ENCODE results near the gene SKAP2. TPM values are rescaled to one million over a fixed set of nuclear protein-coding genes. Genes with fewer than 3 reads are reported as not detected.

SKAP2 gene
- total RNA-seq, 2 donors from 2014 or later, result 3.3 to 3.4 TPM

GRCh38 chr7:26698806-26699205 is 165.6 kb downstream of the SKAP2 start:
- Mint-ChIP-seq H3K4me3 (no peak overlapping the region), H3K36me3 (ENCODE audit: low read depth) (no peaks in the 10 kb centered on the region), H3K4me1 (no peaks in the 10 kb centered on the region), H3K27me3 (ENCODE audit: insufficient read depth) (peaks cover 3% of the 10 kb centered on the region), H3K9me3 (no peaks in the 10 kb centered on the region), H3K27ac (no peak overlapping the region)
- Histone ChIP-seq H3K4me1 (ENCODE audit: control insufficient read depth, insufficient read depth, low read length) (no peaks in the 10 kb centered on the region), H3K36me3 (ENCODE audit: control insufficient read depth, insufficient read depth, low read length) (no peaks in the 10 kb centered on the region), H3K9ac (ENCODE audit: extremely low read depth, low read length, poor library complexity, severe bottlenecking) (no peak overlapping the region), H3K4me3 (ENCODE audit: low read length) (no peak overlapping the region), H3K27me3 (ENCODE audit: control insufficient read depth, insufficient read depth, low read length, poor library complexity, severe bottlenecking) (no peaks in the 10 kb centered on the region), H3K27ac (ENCODE audit: low read depth, low read length) (no peak overlapping the region), H3K9me3 (ENCODE audit: control insufficient read depth, low read length) (no peaks in the 10 kb centered on the region)
- no peak for DNase-seq
- 90 to 94% methylated on average over 1 to 3 of the region's 3 CpGs for WGBS, 2 experiments (ENCODE audit: insufficient coverage in 1 of 2, insufficient read length in 1 of 2)
- no peak for TF ChIP-seq CTCF (conservative IDR thresholded peaks at IDR 0.05)

DNA sequence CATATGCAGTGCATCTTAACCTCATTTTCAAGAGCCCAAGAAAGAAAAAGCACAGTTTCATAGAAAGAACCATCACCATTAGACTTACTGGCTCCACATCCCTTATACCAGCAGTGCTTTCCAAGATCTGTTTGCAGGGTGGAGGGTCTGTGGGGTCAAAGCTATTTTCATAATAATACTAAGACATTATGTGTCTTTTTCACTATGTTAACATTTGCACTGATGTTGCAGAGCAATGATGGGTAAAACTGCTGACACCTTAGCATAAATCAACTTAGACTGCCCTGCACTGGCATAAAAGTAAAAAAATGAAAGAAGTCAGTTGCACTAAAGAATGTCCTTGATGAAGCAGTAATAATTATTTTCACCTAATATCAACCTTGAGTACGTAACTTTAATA is 166.2 kb downstream of the SKAP2 start:
- Histone ChIP-seq H3K9me3 (ENCODE audit: control insufficient read depth, low read length) (no peaks in the 10 kb centered on the region), H3K27ac (ENCODE audit: low read depth, low read length) (no peak overlapping the region), H3K9ac (ENCODE audit: extremely low read depth, low read length, poor library complexity, severe bottlenecking) (no peak overlapping the region), H3K27me3 (ENCODE audit: control insufficient read depth, insufficient read depth, low read length, poor library complexity, severe bottlenecking) (no peaks in the 10 kb centered on the region), H3K4me3 (ENCODE audit: low read length) (no peak overlapping the region), H3K36me3 (ENCODE audit: control insufficient read depth, insufficient read depth, low read length) (no peaks in the 10 kb centered on the region), H3K4me1 (ENCODE audit: control insufficient read depth, insufficient read depth, low read length) (no peaks in the 10 kb centered on the region)
- TF ChIP-seq CTCF (conservative IDR thresholded peaks at IDR 0.05), result no peak
- no peak overlapping the region for H3K4me3 Mint-ChIP-seq
- H3K27ac Mint-ChIP-seq, result no peak overlapping the region
- 89 to 100% methylated on average over 1 of the region's 1 CpG for WGBS, 2 experiments (ENCODE audit: insufficient coverage in 1 of 2, insufficient read length in 1 of 2)
- DNase-seq, result no peak
- no peaks in the 10 kb centered on the region for H3K4me1 Mint-ChIP-seq
- peaks cover 3% of the 10 kb centered on the region for H3K27me3 Mint-ChIP-seq (ENCODE audit: insufficient read depth)
- H3K36me3 Mint-ChIP-seq (ENCODE audit: low read depth), result no peaks in the 10 kb centered on the region
- H3K9me3 Mint-ChIP-seq, result no peaks in the 10 kb centered on the region

GRCh38 chr7:26696978-26697377 is 167.4 kb downstream of the SKAP2 start:
- 90 to 100% methylated on average over 1 to 5 of the region's 5 CpGs for WGBS, 2 experiments (ENCODE audit: insufficient coverage in 1 of 2, insufficient read length in 1 of 2)
- Mint-ChIP-seq H3K9me3 (no peaks in the 10 kb centered on the region), H3K27ac (no peak overlapping the region), H3K4me3 (no peak overlapping the region), H3K36me3 (ENCODE audit: low read depth) (no peaks in the 10 kb centered on the region), H3K4me1 (no peaks in the 10 kb centered on the region), H3K27me3 (ENCODE audit: insufficient read depth) (peaks cover 3% of the 10 kb centered on the region)
- H3K9ac ChIP-seq (ENCODE audit: extremely low read depth, low read length, poor library complexity, severe bottlenecking), result no peak overlapping the region
- no peak overlapping the region for H3K27ac ChIP-seq (ENCODE audit: low read depth, low read length)
- no peaks in the 10 kb centered on the region for H3K4me1 ChIP-seq (ENCODE audit: control insufficient read depth, insufficient read depth, low read length)
- H3K9me3 ChIP-seq (ENCODE audit: control insufficient read depth, low read length), result no peaks in the 10 kb centered on the region
- no peaks in the 10 kb centered on the region for H3K36me3 ChIP-seq (ENCODE audit: control insufficient read depth, insufficient read depth, low read length)
- no peak overlapping the region for H3K4me3 ChIP-seq (ENCODE audit: low read length)
- peaks cover 2% of the 10 kb centered on the region for H3K27me3 ChIP-seq (ENCODE audit: control insufficient read depth, insufficient read depth, low read length, poor library complexity, severe bottlenecking)
- TF ChIP-seq CTCF (conservative IDR thresholded peaks at IDR 0.05), result no peak
- DNase-seq, result no peak

Measured in endodermal cell (in vitro differentiated cells).